ENCODE measurements around the gene MYBPC3. TPM values are rescaled to one million over a fixed set of nuclear protein-coding genes. Genes with fewer than 3 reads are reported as not detected.

The MYBPC3 gene
- total RNA-seq, 1 donor from 2014 or later: 2,596 TPM

DNA sequence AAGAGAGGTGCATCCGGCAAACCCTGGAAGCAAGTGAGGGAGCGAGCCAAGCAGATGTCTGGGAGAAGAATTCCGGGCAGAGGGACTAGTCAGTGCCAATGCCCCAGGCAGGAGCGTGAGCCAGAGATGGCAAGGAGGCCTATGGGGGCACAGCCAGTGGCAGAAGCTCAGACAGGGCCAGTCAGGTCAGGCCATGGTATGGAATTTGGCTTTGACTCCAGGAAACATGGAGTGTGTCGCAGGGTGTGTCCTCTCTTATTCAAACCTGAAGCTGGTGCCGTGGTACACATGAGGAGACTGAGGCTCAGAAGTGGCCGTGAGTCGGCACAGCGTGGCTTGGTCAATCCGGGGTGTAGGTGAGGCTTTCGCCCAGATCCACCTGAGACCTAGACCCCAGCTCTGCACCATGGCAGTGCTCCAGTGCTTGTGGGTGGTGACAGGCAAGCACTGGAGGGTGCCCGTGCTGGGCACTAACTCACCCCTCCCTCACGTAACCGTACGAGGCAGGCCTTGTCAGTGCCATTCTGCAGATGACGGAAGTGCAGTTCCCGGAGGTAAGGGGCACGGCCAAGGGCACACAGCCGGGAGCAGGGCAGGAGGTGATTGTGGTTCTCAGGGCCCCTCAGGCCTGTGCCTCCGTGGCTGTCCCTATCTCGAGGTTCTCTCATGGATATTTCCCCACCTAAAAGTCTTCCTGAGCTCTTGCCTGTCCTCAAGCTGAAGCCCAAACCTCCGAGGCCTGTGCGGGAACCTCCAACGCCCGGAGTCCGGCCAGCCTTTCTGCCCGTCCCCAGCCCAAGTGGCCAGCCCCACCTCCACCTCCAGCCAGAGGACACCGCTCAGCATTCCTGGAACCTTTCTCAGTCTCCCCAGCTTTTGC, 36.4 kb upstream of the MYBPC3 start:
- intact Hi-C loops (cut with micrococcal nuclease): no loop called here
- DNase-seq: no peak
- no peak for ATAC-seq

DNA sequence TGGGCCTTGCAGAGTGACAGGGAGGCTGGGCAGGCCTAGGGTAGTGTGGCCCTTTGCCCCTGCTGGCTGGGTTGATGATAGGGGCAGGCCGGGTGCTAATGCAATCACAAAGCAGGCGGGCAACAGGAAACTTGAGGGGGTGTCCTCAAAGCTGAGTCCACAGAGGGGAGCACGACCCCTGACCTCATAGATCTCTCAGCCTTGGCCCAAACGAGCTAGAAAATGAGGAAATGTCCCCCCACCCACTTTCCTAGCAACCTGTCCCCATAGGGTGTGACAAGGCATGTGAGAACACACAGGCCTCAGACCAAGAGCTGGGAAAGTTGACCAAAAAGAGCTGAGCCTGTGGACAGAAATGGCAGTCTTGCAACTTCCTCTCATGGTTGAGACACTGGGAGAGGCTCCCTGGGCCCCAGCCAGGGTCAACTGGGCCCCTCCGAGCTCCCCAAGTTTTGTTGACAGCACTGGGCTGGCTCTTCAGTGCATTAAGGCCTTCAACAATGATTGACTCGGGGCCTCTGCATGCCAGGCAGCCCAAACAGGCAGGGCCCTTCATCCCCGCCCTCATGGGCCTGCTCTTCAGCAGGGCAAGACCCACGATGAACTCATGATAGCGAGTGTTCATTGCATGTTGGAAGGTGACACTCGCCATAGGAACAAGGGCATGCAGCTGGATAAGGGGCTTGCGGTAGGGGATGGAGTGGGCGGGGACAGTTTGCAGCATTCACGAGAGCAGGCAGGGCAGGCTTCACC, 35.6 kb upstream of the MYBPC3 start:
- no peak for DNase-seq
- intact Hi-C loops (cut with micrococcal nuclease): no loop called here

DNA sequence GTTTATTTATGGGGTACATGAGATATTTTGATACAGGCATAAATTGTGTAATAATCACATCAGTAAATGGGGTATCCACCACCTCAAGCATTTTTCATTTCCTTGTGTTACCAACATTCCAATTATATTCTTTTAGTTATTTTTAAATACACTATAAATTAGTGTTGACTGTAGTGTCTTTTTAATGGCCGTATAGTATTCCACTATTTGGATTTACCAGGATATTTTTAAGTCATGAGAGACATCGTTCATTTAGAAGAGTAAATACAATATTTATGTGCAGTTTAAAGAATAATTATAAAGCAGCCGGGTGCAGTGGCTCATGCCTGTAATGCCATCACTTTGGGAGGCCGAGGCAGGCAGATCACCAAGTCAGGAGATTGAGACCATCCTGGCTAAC, 32.0 kb upstream of the MYBPC3 start:
- intact Hi-C loops (cut with micrococcal nuclease): no loop called here
- DNase-seq: no peak
- ATAC-seq: no peak

More for the DNA sequence above, 35.6 kb upstream of the MYBPC3 start:
- peak; percentile 20 for ATAC-seq

DNA sequence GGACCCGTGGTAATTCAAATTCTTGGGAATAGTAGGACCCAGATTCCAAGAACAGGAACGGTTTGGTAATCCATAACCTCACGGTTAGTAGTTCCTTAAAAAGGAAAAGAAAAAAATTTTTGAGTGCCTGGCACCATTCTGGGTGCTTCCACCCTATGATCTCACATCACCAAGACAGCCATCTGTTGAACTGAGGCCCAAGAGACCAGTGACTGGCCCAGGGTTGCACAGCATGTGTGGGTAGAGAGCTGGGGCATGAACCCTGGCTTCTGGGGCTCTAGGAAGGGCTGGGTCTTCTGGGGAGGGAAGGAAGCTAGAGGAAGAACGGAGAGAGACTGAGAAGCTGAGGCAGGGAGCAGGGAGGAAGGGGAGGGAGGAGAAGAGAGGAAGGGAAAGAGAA, 30.6 kb upstream of the MYBPC3 start:
- intact Hi-C loops (cut with micrococcal nuclease): no loop called here
- DNase-seq (no peak), ATAC-seq (peak; percentile 40)

DNA sequence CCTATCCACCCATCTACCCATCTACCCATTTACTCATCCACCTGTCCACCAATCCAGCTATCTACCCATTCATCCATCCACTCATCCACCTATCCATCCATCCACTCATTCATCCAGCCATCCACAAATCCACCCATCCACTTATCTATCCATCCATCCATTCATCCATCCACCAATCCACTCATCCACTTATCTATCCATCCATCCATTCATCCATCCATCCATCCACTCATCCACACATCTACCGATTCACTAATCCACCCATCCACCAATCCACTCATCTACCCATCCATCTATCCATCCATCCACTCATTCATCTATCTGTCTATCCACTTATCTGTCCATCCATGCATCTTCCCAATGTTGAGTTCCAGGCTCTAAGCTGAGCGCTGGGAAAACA, 27.6 kb upstream of the MYBPC3 start:
- intact Hi-C loops (cut with micrococcal nuclease): no loop called here
- no peak for DNase-seq
- ATAC-seq: no peak

DNA sequence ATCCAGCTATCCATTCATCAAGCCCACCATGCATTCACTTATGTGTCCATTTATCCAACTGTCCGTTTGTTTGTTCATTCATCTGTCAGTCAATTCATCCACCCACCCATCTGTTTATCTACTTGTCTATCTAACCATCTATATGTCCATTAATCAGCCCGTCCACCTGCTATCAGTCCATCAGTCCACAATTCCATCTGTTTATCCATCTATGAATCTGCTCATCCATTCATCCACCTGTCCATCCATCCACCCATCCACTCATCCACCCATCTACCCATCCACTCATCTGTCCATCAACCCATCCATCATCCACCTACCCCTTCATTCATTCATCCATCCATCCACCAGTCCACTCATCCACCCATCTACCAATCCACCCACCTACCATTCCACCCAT, 26.8 kb upstream of the MYBPC3 start:
- ATAC-seq (no peak), DNase-seq (no peak)
- intact Hi-C loops (cut with micrococcal nuclease): loop anchor here (10.0 kb wide), 1 partner anchor 75 kb away; no protein-coding TSS in a partner anchor

DNA sequence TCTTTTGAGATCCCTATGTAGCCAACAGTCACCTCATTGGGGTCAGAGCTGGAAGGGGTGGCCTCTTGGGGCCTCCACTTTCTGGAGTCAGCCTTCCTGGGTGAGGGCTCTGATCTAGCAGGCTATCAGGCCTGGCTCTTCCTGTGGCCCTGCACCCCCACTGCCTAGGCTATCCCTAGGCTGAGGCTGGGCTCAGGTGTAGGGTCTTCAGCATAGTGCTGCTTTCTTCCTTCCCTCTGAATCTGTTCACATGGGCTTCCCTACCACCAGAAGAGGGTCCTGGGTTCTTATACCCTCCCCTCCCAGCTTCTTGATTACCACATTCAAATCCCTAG, 26.3 kb upstream of the MYBPC3 start:
- intact Hi-C loops (cut with micrococcal nuclease): loop anchor here (10.0 kb wide), 1 partner anchor 76 kb away; no protein-coding TSS in a partner anchor
- no peak for DNase-seq
- no peak for ATAC-seq

DNA sequence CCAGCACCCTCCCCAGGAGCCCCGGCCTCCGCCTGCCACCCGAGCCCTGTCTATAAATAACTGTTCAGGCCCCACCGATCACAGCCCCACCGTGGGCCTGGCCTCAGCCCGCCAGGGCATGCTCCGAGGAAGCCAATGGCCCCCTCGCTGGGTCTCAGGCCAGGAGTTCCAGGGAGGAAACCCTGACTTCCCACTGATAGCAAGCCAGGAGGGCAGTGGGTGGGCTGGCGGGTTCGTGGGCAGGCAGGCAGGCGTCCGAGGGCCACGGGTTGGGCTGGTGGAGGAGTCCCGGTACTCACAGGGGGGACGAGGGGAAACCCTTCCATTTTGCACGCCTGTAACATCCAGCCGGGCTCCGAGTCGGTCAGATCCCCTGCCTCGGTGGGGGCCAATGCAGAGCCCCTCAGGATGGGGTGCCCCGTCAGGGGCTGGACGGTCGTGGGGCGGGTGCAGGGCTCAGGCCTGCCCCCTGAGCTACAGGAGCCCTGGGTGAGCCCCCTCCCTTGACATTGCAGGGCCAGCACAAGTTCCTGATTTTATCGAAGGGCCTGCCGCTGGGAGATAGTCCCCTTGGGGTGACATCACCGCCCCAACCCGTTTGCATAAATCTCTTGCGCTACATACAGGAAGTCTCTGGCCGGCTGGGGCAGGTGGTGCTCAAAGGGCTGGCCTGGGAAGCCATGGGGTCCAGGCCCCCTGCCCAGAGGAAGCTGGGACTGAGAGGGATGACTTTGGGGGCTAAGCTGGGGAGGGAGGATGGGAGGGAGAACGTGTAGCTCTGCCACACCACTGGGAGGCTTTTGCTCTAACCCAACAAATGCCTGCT, 25.7 kb upstream of the MYBPC3 start, which contains the start of gene SPI1:
SPI1 (minus strand) TSS at position 538 of the 826 bp plus-strand sequence; CDS start at position 344, 194 bp downstream.
- intact Hi-C loops (cut with micrococcal nuclease): loop anchor here (10.0 kb wide), 1 partner anchor 77 kb away; no protein-coding TSS in a partner anchor

DNA sequence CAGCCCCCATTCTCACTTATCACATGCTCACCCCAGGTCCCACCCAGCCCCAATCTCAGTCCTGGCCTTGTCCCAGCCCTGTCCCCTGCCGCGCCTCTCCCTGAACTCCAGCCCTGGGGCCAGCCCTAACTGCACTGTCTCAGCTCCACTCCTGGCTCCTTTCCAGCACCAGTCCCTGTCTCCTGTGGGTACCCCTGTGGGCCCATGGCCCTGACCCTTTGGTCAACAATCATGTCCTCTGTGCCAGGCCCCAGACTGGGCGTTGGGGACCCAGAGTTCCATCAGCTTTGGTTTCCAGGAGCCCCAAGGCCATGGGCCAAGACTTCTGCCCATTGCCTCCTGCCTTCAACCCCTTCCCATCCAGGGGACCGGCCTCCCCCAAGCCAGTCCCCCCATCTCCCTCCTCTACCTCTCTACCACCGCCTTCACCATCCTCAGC, 25.1 kb upstream of the MYBPC3 start:
- ATAC-seq (peak; percentile 31), DNase-seq (no peak)
- intact Hi-C loops (cut with micrococcal nuclease): loop anchor here (10.0 kb wide), 1 partner anchor 77 kb away; no protein-coding TSS in a partner anchor

More for the DNA sequence above, 25.7 kb upstream of the MYBPC3 start, which contains the start of gene SPI1:
- ATAC-seq: peak; percentile 50
- DNase-seq: peak; percentile 69

DNA sequence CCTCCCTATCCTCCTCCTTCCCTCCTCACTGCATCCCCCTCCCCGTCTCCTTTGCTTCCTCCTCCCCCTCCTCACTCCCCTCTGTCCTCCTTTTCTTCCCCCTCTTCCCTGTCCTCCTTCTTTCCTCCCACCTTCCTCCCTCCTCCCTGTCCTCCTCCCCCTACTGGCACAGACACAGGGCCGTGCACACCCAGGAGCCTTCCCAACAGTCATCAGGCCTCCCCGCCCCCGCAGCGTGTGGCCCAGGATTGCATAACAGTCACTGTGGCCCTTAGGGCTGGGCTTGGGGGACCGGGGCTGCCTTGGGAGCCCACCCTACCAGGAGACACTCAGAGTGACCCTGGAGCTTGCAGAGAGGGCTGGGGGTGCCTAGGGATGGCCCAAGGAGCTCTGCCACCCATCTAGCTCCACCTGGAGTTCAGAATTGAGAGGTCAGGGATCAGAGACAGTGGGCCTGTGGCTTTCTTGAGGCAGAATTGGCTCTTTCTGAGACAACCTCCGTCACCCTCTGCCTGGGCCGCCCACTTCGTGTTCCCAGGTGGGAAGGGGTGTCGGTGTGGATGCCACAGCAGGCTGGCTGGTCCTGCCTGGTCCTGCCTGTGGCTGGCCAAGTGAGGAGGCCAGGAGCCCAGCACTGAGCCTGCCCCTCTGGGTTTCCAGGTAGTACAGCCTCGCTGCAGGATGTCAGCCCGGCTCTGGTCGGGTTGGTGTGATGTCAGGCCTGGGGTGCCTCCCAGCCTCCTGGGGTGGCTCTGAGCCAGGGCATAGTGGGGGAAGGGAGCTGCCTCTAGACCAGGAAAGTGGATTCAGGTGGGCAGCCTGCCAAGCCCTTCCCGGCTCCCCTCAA, 24.2 kb upstream of the MYBPC3 start:
- DNase-seq (peak; percentile 72), ATAC-seq (peak; percentile 45)
- intact Hi-C loops (cut with micrococcal nuclease): loop anchor here (10.0 kb wide), 1 partner anchor 78 kb away; no protein-coding TSS in a partner anchor

DNA sequence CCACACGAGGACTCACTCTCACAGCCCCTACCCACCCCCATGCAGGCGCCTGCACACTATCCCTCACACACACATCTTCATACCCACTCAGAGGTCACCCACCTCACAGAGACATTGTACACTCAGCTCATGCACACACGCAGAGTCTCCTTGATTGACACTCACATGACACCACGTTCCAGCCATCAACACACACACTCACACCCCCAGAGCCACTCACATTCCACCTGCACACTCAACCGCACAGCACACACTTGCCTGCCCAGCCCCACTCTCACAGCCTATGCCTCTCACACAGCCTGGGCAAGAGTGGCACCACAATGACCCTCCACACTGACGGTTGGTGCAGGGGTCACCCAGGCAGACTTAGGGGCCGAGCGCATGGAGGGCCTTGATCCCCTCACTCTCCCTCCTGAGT, 23.6 kb upstream of the MYBPC3 start:
- intact Hi-C loops (cut with micrococcal nuclease): loop anchor here (10.0 kb wide), 1 partner anchor 79 kb away; no protein-coding TSS in a partner anchor
- DNase-seq (no peak), ATAC-seq (no peak)

DNA sequence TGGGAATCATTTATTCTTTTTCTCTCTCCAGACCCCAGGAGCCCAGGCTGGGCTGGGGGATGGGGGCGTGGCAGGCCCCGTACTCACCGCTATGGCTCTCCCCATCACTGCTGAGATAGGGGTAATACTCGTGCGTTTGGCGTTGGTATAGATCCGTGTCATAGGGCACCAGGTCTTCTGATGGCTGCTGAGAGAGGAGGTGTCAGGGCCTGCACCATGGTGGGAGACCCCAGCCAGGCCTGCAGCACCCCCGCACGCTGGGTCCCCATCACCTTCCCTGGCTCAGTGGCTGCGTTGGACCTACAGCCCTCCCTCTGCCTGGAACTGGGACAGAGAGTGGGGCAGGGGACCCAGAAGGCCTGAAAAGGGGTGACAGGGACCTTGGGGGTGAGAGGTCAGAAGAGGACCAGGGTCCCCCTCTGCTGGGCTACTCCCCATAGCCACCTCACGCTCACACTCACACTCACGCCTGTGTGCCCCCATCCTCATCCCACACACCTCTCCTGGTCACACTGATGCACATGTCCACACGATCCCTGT, 23.1 kb upstream of the MYBPC3 start:
- ATAC-seq: no peak
- intact Hi-C loops (cut with micrococcal nuclease): loop anchor here (10.0 kb wide), 1 partner anchor 79 kb away; no protein-coding TSS in a partner anchor
- no peak for DNase-seq

DNA sequence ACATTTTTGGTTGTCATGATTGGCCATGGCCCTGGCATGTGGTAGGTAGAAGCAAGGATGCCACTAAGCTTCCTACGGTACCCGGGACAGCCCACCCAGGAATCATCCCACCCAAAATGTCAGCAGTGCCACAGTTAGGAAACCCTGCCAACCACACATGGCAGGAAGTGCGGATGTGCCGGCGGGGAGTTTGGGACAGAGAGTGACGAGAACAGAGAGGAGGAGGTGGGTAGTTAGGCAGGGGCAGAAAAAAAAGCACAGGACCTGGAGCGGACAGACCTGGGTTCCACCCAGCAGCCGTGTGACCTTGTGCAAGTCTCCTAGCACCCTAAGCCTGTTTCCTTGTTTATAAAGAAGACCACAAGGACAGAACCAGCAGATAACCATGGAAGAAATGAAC, 22.5 kb upstream of the MYBPC3 start:
- no peak for DNase-seq
- intact Hi-C loops (cut with micrococcal nuclease): loop anchor here (10.0 kb wide), 1 partner anchor 80 kb away; no protein-coding TSS in a partner anchor
- no peak for ATAC-seq

DNA sequence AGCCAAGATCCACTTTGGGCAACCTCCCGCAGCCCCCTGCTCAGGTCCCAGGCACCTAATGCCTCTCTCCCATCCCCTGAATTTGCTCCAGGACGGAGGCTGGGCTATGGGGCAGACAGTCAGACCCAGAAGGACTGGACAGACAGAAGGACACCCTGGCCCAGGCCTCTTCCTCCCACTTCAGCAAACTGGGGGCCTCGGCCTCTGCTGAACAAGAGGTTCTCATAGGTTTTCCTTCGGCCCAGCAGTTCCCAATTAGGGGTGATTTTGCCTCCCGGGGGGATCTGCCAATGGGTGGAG, 22.2 kb upstream of the MYBPC3 start:
- no peak for ATAC-seq
- intact Hi-C loops (cut with micrococcal nuclease): loop anchor here (10.0 kb wide), 1 partner anchor 80 kb away; no protein-coding TSS in a partner anchor

DNA sequence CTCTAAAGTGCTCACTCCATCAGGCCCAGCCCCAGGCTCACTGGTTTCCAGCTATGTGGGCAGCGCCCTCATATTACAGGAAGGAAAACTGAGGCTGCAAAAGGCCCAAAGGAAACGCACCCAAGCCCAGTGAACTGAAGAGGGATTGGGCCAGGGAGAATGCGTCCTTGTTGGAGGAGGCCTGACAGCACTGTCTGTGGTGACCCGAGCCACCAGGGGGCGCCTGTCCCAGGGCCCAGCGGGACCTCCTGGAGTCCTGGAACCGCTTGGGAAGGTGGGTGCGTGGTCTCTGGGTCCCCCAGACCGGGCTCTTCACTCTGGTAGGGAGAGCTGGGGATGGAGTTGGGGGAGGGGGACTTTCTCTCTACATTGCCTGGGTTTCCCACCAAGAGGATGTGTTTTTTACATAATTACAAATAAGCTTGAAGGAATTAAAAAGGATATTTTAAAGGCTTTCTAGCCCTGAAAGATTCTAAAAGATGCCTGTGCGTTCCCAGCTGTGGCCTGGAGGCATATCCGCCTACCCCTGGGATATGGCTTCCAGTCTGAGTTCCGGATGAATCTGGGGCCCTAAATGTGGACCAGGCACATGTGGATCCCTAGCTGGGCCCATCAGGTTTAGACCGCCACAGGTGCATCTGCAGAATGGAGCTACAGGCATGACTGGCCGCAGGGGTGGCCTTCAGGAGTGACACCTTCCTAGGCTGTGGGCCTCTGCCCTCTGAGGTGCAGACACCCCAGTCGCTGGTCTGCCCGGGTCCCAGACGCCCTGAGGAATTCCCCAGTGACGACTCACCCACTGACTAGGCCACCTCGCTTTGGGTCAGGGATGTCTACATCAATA, 21.6 kb upstream of the MYBPC3 start:
- intact Hi-C loops (cut with micrococcal nuclease): loop anchor here (10.0 kb wide), 1 partner anchor 81 kb away; no protein-coding TSS in a partner anchor
- DNase-seq (peak; percentile 94), ATAC-seq (peak; percentile 82)

More for the DNA sequence above, 22.2 kb upstream of the MYBPC3 start:
- DNase-seq: no peak

DNA sequence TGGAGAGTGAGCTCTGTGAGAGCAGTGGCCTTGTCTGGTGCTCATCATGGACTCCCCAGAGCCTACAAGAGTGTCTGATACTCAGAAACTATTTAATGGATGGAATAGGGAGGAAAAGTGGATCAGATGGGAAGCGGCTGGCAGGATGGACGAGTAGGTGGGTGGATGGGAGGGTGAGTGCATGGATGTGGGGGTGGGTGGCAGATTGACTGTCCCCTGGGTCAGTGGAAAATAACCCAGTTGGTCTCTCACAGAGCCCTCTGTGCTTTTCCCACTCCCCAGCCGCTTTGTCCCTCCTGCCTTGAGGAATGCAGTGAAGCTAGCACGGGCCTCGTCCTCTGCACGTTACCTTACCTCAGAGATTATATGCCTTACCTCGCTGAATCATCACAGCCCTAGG, 19.9 kb upstream of the MYBPC3 start:
- ATAC-seq: no peak
- DNase-seq: no peak
- intact Hi-C loops (cut with micrococcal nuclease): loop anchor here (10.0 kb wide), 1 partner anchor 82 kb away; no protein-coding TSS in a partner anchor

DNA sequence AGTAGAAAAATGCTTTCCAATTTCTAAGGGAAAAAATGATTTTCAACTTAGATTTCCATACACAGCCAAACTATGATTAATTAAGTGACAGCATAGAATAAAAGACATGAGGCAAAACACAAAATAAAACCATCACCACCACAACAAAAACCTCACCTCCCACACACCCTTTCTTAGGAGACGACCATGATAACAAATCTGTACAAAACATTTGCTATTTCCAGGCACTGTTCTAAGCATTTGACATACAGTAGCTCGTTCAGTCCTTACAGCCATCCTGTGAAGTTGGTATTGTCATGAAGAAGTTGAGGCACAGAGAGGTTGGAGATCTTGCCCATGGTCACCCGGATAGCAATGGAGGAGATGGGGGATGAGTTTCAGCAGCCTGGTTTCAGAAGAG, 17.2 kb upstream of the MYBPC3 start:
- DNase-seq (no peak), ATAC-seq (no peak)
- intact Hi-C loops (cut with micrococcal nuclease): loop anchor here (10.0 kb wide), 1 partner anchor 85 kb away; no protein-coding TSS in a partner anchor
